Measurements from ENCODE around the gene TM9SF1. TPM values are rescaled to one million over a fixed set of nuclear protein-coding genes. Genes with fewer than 3 reads are reported as not detected.
A peak's percentile ranks its signal among the peaks of the same experiment; 100 is the strongest.

Gene TM9SF1
- total and polyA plus RNA-seq, 9 of the 15 experiments (the other 6 are each of a cell fraction or from before 2014, with no cell fraction given) = 5.3 to 20.3 (median 11.8) TPM

GRCh38 chr14:24160850-24161804, 34.1 kb downstream of the TM9SF1 start, which contains the start of gene IRF9 (continued):
- TF ChIP-seq RREB1 (CRISPR knock-in tag; IDR thresholded peaks at IDR 0.05) (no peak), TSC22D4 (tag; IDR thresholded peaks at IDR 0.05) (no peak), HDAC1 (IDR thresholded peaks at IDR 0.05) (no peak), TAL1 (IDR thresholded peaks at IDR 0.05) (no peak), SETDB1 (IDR thresholded peaks at IDR 0.05; ENCODE audit: low read length) (no peak), HES1 (IDR thresholded peaks at IDR 0.05; ENCODE audit: low read depth) (no peak), CAMTA2 (CRISPR knock-in tag; conservative IDR thresholded peaks at IDR 0.05) (no peak), ZFPM2 (CRISPR knock-in tag; IDR thresholded peaks at IDR 0.05) (no peak), XRCC3 (IDR thresholded peaks at IDR 0.05) (no peak), ZNF639 (CRISPR knock-in tag; conservative IDR thresholded peaks at IDR 0.05 in 1 of 2, IDR thresholded peaks at IDR 0.05 in 1 of 2) (no peak), E2F3 (CRISPR knock-in tag; IDR thresholded peaks at IDR 0.05) (no peak), CXXC5 (CRISPR knock-in tag; IDR thresholded peaks at IDR 0.05) (peak; percentile 46; the same call in 1 of the 2 replicates), PTBP1 (IDR thresholded peaks at IDR 0.05; ENCODE audit: low read depth, low read length) (no peak), RBBP5 (IDR thresholded peaks at IDR 0.05; ENCODE audit: borderline replicate concordance, insufficient read depth, low read length, poor library complexity, severe bottlenecking) (no peak), TARDBP (IDR thresholded peaks at IDR 0.05) (no peak), PHTF2 (CRISPR knock-in tag; IDR thresholded peaks at IDR 0.05) (no peak), BRD4 (IDR thresholded peaks at IDR 0.05) (no peak), C11orf30 (IDR thresholded peaks at IDR 0.05; ENCODE audit: low read depth) (no peak), RB1 (IDR thresholded peaks at IDR 0.05; ENCODE audit: low read depth) (peak; percentile 71; the same call in 1 of the 2 replicates), EHMT2 (IDR thresholded peaks at IDR 0.05) (no peak), ZNF212 (CRISPR knock-in tag; IDR thresholded peaks at IDR 0.05) (no peak)
